ENCODE results near the gene MAST4. TPM values are rescaled to one million over a fixed set of nuclear protein-coding genes. Genes with fewer than 3 reads are reported as not detected.
A peak's percentile ranks its signal among the peaks of the same experiment; 100 is the strongest.

The MAST4 gene
- total RNA-seq, 2 donors from 2014 or later, result 41.1 to 64.8 TPM

DNA sequence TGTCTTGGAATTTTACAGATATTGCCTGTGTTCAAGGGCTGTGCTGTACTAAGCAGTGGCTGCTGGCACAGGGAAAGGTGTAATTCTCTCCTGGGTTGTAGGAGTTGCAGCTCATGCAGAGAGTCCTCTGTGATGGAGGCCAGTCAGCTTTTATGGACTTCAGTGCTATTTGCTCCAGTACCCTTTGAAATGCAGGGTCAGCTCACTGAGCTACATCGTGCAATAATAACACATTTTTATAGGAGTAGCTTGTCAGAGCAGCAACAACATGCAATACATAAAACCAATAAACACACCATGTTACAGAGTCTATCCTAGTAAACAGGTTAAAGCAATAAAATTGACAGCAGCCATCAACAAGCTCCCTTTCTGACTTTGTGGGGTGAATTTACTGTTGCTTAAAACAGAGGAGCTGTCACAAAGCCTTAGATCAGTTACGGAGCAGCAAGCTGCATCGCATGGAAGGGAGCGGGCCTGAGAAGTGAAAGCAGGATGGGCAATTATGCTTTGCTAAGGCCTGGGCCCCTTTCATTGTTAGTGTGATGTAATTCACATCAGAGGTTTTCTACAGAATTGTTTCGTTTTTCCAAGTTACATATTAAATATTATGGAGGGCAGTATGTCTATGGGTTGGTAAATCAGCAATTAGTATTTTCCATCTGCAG is 583.6 kb downstream of the MAST4 start:
- intact Hi-C loops (cut with DNase I), result no loop called here
- ATAC-seq, result no peak

DNA sequence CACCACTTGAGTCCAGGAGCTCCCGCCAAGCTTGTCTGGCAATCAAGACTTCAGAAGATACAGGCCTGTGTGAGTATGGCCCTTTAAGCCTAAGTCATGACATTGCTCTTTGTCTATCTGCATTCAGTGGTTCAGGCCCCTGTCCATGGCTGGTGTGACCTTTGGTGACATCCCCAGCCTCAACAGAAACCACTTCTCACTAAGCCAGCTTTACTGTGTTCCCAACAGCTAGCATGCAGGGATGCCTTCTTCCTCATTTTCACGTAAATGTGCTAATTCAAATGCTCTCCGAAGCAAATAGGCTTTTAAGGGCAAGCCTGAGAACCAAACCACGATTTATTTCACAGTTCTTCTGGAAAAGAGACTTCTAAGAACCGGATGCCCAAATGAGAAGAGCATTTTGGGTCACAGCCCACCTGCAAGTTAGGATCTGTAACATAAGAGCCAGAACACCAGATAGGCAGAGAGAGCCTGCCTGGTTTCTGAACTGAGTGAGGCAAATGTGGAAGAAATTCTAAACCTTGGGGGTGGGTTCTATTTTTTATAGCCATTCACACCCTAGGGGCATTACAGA is 585.5 kb downstream of the MAST4 start:
- intact Hi-C loops (cut with DNase I), result no loop called here
- DNase-seq (no peak), ATAC-seq (peak in 1 of 2 donors; percentile 56)

More for the DNA sequence above, 583.6 kb downstream of the MAST4 start:
- no peak for DNase-seq

DNA sequence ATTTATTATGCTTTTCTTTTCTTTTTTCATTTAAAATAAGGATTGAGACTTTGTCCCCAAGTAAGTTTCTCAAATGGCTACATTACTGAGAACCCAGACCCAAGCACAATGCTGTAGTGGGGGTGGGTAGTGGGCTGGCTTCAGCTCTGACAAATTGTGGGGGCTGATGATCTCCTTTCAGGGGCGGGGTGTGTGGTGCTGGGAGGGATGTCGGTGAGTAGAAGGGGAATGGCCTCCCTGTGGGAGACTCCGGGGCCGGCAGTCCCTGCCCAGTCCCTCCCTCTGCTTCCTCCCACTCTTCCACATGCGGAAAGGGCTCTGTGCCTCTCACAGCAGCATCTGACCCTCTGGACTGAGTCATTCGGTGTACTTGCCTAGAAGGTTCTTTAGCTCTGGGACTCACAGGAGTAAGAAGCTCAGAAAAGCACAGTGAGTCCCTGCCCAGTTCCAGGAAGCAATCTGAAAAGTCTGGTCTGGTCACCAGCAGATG is 586.2 kb downstream of the MAST4 start:
- intact Hi-C loops (cut with DNase I), result no loop called here
- DNase-seq (peak; percentile 74), ATAC-seq (peak; percentile 90 to 97)

DNA sequence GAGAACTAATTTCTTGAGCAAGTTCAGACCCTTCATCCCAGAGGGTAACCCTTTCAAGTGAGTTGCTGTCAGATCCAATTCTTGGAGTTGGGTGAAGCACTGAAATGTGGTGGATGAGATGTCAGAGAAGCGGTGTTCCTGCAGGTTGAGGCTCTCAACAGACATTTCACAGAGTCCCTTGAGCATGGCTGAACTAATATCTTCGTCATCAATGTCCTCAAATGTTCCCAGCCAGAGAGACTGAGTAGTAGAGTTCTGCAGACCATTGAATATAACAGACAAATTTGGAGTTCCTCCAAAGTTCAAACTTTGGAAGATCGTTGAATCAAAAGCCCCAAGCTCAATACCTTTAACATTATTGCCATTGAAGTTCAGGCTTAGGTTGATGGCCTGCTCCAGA is 587.7 kb downstream of the MAST4 start:
- intact Hi-C loops (cut with DNase I), result no loop called here
- ATAC-seq (no peak), DNase-seq (no peak)

DNA sequence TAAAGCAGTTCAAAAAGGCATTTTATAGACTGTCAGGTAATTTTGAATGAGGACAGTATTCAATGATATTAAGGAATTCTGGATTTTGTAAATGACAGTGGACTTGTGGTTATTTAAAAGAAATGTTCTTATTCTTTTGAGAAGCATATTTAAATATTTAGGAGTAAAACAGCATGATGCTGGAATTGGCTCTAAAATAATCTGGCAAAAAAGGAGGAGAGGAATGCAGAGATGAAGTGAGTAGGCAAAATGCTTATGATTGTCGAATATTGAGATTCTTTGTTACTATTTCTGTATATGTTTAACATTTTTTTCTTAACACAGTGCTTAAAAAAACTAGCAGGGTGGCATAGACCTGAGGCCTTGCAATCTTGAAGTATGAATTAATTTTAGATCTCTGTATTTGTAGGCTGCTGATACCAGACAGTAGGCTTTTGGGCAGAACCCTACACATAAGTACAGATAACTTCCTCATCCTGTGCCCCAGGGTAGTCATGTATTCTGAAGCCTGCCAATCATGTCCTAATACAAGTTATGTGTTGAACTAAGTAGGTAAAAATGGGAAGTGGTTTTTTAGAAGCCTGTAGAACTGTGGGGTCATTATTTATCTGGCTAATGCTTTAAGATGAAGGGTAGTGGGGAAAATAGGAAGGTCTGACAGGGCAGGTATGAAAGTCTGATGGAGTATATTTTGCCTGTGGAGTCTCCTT is 591.0 kb downstream of the MAST4 start:
- intact Hi-C loops (cut with DNase I), result no loop called here
- ATAC-seq (peak in 1 of 2 donors; percentile 39), DNase-seq (no peak)

DNA sequence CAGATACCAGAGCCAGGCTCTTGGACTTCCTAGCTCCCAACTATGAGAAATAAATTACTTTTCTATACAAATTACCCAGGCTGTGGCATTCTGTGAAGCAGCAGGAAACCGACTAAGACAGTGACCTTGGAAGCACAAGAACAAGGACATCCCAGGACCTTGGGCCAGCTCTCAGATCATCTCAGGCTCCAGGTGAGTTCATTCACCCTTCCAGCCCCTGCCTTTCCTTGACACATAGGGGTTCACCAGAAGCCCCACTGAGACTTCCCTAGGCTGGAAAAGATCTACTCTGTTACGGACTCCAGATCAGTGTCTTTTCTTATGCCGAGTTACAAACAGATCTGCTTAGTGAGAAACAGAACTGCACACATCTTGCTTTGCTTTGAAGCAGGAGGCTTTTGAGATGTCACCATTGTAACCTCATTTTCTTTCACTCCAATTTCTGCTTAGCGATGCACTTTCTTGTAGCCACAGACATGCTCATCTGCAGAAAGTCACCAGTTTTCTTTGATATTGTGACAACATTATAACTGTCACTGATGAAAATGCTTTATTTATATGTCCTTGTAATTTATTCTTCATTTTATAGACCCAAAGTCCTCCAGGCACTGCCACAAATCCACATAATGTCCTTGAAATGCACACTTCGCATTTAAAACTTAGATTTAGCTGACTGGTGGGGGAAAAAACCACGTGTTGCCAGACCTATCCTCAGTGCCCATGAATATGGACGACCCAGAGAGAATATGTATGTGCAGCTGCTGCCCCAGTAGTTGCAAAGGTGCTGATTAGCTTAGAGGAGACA is 592.3 kb downstream of the MAST4 start:
- intact Hi-C loops (cut with DNase I), result no loop called here
- no peak for DNase-seq
- no peak for ATAC-seq

DNA sequence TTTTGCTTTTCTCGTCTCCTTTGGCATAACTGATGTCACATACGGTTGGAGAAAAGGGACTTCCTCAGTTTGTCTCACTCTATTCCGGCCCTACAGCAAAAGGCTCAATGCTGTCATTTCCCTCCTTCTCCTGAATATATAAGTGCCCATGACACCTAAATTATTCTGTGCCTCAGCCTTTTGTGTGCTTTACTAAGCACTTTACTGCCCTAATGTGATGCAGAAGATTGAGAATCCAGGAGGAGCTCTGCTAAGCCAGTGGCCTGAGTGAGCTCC is 592.8 kb downstream of the MAST4 start:
- intact Hi-C loops (cut with DNase I), result no loop called here
- DNase-seq (no peak), ATAC-seq (no peak)

DNA sequence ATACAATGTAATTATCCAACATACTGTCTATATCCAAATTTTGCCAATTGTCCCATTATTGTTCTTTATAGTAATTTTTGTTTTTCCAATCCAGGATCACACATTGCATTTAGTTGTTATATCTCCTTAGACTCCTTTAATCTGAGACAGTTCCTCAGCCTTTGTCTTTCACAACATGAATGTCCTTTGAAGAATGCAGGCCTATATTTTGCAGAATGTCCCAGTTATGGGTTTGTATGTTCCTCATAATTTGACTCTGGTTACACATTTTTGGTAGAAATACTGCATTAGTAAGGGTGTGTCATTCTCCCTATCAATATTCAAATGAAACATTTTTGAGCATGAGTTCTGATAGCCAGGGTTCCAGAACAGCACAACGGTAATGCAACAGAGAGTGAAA is 593.7 kb downstream of the MAST4 start:
- intact Hi-C loops (cut with DNase I), result no loop called here
- ATAC-seq, result no peak
- DNase-seq, result no peak

DNA sequence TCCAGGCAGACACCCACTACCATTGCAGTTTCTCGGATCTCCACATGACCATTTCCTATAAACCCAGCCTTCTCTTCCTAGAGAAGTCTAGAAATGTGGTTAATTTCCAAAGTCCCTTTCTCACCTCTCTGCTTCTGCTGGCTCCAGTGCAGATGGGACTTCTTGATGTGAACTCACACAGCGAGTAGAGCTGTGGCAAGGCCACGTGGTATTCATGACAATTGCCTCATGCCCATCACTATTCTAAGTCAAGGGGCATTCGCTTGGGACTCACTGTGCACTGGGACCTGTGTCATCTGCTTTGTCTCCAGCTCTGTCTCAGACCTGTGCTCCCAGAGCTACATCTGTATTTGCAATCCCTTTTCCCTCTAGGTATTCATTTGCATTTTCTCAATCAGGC is 594.2 kb downstream of the MAST4 start:
- ATAC-seq (no peak), DNase-seq (no peak)
- intact Hi-C loops (cut with DNase I), result no loop called here

DNA sequence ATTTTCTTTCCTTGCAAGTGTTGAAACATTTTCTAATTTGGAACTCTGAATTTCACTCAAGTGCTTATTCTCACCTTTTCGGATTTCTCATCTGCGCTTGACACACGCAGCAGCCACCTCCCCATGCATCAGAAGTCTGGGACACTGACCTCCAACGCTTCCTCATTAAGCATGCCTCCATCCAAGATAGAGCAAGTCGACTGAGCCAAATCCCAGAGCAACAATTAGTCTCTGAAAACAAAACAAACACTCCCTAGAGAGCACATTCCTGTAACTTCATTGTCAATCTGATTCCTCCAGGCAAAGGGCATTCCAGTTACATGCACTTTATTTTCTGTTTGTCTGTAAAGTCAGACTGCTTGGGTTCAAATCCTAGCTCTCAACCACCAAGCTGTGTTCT is 594.7 kb downstream of the MAST4 start:
- intact Hi-C loops (cut with DNase I), result no loop called here
- ATAC-seq (no peak), DNase-seq (no peak)

DNA sequence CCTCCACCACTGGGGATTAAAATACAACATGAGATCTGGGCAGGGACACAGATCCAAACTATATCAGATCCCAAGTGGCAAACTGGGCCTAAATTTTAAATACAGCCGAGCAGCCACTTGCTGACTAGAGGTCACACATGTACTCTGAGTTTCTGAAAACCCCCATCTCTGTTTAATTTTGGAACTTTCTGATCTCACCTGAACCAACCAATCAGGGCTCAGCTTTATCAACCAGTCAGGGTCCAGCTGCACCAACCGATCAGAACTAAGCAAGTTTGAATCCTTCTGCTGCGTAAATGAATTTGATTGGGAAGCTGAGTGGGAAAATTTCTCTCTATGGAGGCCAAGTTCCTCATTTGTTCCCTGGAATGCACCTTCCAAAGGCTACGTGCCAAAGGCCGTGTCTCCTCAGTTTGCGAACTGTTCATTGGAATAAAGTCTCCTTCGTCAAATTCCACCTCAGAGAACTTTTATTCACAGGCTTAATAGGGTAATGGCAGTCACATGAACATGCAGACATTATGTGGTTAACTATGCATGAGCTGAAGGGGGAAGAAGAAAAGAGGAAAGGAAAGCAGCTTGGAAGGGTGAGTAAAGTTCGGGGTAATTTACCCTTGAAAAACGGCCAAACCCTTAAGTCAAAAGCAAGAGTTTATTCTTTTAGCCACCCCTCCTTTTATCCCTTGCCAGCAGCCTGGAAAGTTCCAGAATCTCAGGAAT is 596.7 kb downstream of the MAST4 start:
- DNase-seq, result no peak
- peak in 1 of 2 donors; percentile 33 for ATAC-seq
- intact Hi-C loops (cut with DNase I), result no loop called here

DNA sequence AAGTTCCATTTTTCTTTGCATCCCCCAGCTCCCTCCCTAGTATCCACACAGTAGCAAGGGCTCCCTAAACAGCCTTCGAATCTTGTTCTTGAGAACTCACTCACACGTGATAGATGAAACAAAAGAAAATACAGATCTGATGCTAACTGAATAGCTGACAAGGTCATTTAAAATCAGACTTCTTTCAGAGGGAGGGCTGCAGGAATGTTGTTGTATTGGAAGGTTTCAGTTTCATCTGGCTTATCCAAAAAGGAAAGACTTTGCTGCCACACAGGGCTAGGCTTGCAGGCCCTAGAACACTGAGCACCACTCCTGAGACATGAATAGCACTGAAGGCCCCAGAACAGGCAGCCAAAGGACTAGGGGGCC is 597.2 kb downstream of the MAST4 start:
- intact Hi-C loops (cut with DNase I), result no loop called here
- ATAC-seq (no peak), DNase-seq (no peak)

DNA sequence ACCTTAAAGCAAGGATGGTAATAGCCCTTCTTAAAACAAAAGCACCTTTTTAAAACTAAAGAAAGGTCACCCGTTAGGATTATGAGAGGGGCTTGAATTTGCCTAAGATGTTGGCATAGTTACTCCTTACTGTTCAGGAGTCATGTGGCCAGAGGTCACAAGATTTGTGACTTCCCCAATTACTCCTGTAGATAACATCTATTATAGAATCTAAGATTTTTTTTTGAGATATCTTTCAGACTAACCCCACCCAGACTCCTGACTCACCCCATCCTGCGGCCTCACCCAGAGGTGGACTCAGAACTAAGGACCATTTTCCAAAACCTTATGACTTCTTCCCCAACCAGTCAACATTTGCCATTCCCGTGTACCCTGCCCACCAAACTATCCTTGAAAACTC is 598.0 kb downstream of the MAST4 start:
- DNase-seq, result no peak
- intact Hi-C loops (cut with DNase I), result no loop called here
- no peak for ATAC-seq

DNA sequence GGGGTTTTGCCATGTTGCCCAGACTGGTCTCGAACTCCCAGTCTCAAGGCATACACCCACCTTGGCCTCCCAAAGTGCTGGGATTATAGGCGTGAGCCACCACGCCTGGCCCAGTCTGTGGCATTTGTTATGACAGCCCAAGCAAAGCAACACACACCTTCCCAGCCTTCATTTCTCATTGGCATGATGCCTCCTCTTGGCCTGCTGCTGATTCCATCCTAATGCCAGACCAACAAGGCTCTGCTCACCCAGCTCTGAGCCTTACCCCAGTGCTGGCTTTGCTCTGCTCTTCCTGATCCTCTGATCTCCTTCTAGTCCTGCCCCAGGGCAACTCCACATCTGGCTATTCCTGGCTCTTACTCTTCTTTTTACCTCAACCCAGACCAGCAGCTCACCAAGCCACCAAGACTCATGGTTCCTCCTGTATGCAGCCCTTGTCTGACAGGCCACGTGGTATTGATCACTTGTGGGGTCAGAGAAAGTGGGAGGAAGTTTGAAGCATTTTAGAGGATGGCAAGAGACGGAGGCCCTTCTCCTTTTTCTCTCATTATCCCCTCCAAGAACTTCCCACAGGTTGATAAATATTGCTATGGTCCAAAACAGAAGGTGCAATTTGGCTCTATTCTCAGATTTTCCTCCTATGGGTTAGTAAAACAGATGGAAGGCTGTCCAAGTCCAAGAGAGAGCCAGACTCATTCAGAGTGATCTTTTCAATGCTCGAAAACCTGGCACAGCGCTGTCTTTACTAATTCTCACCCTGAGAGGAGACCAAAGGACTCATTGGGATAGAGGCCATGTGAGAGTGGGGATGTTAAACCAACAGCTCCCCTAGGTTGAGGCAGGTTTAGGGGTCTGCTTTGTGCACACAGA is 599.4 kb downstream of the MAST4 start:
- intact Hi-C loops (cut with DNase I), result no loop called here
- ATAC-seq (no peak), DNase-seq (no peak)

DNA sequence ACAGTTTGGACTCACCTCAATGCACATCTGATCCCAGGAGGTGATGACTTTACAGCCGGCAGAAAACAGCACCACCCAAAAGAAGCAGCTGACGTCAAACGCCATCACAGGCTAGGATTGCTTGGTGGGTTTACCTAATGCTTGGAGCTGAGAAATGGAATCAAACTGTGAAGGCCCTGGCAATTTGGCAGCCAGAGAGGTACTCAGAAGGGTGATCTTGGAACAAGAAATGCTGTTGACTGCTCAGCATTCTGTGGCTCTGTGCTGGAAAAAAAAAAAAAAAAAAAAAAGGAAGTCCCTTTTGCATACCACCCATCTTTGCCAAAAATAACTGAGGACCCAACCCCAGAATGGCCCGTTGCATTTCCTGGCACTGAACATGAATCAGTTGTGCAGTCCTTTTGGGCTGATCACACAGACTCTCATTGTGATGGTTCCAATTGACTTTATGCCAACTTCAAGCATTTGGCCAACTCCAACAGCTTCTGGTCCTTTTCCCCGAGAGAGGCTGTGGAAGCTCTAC is 600.4 kb downstream of the MAST4 start, which contains the start of gene CD180:
Gene CD180, minus strand, starts transcription at position 263 of the 523 bp plus-strand sequence. Its CDS starts 158 bp downstream, at position 105.
- DNase-seq (peak; percentile 44), ATAC-seq (peak; percentile 64 to 76)
- intact Hi-C loops (cut with DNase I), result no loop called here

DNA sequence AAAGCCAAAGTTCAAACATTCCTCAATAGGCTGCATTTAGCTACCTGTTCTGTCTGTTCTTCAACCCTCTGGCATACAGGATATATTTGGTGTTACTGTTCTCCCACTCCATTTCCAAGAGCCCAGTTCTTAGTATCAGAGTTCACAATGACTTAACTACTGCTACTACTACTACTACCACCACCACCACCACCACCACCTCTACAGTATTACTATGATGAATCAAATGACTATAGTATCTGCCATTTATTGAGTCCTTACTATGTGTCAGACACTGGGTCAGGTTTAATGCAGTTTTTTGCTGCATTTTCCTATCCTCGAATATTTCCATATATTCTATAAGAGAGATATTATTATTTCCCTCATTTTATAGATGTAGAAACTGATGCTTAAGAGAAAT is 601.3 kb downstream of the MAST4 start:
- intact Hi-C loops (cut with DNase I), result no loop called here
- no peak for DNase-seq
- ATAC-seq, result no peak

DNA sequence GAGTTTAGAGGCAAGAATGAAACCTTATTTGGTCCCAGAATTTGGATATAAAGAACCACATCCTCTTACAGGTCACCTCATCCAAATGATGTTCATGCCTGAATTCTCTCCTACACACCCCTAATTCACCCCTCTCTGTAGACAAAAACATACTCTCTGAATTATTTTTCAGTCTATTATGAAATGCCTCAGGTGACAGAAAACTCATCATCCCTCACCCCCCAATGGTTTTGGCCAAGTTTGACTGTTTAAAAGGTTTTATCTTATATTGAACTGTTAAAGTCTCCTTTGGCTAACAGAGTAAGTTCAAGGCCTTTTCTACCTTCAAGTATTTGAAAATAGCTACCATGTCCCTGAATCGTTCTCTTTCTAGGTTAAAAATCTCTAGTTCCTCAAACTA is 602.7 kb downstream of the MAST4 start:
- ATAC-seq (no peak), DNase-seq (no peak)
- intact Hi-C loops (cut with DNase I), result no loop called here

DNA sequence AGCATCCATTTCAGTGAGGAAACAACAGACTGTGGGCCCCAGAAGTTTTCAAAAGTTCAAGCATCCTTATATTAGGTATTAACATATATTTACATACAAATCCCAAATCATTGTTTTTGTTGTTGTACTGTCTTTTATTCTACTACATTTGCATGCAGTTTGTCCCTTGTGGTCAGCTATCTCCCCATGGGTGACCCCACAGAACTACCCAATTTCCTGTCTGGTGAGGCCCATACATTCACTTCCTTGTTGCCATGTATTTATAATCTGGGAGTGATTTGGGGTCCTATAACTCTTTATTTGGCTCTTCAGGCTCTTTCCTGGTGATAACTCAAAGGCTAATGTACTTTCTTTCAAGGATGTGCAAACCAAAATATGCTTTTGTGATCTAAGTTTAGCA is 603.7 kb downstream of the MAST4 start:
- ATAC-seq (no peak), DNase-seq (no peak)
- intact Hi-C loops (cut with DNase I), result loop anchor here in 1 of 2 donors (10.0 kb wide), 1 partner anchor 385 kb away; no protein-coding TSS in a partner anchor

All from left cardiac atrium (tissue), 4 donors.